NB4 (cell line): ENCODE measurements around the gene NRG3.

Source experiments
- DNase-seq: peaks from one replicate; pipeline ENCODE4 v3.0.0; 2010; ENCODE audit warnings: low read depth
- H3K4me3 ChIP-seq: one replicate; pipeline ENCODE4 v1.5.1; 2011; ENCODE audit warnings: mild to moderate bottlenecking, low read depth, low read length, moderate library complexity
- MAX ChIP-seq: IDR thresholded peaks from 2 replicates; pipeline ENCODE4 v1.6.1; 2011; ENCODE audit warnings: low read depth, low read length
- MYC ChIP-seq: IDR thresholded peaks from 2 replicates; pipeline ENCODE4 v1.6.1; 2011; ENCODE audit warnings: low read depth, low read length
- POLR2A ChIP-seq: IDR thresholded peaks from 2 replicates; pipeline ENCODE4 v1.6.1; 2011; ENCODE audit warnings: mild to moderate bottlenecking; ENCODE audit not compliant: insufficient read length; ENCODE audit errors: extremely low read depth
- TF ChIP-seq, protein P1 (sequence below): IDR thresholded peaks from one replicate; pipeline ENCODE4 v1.5.1; 2012; ENCODE audit warnings: low read depth, low read length

The NRG3 gene

DNA sequence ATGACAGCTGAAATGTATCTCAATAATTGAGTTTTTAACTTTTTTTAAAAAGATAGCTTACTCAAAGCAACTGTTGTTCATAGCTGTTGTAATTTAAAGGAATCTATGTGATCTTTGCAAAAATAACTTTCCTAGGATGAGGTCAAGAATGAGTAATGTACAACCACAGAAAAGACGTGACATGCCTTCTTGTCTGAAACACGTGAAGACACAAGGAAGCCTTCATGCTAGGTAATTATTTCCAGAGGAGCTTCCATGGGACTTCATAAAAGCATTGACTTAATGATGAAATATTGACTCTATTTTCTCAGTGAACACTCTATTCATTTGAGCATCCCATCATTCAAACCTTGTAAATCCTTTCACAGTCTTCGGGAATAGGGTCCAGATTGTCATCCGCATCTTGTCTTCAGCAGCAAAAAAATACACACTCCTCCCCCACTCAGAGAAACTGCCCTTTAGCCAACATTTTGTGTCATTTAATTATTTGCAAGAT is 528.0 kb downstream of the NRG3 start:
- no peak for DNase-seq
- no peak for TF ChIP-seq POLR2A
- TF ChIP-seq MAX, result no peak
- no peak for TF ChIP-seq MYC
- TF ChIP-seq, protein P1, sequence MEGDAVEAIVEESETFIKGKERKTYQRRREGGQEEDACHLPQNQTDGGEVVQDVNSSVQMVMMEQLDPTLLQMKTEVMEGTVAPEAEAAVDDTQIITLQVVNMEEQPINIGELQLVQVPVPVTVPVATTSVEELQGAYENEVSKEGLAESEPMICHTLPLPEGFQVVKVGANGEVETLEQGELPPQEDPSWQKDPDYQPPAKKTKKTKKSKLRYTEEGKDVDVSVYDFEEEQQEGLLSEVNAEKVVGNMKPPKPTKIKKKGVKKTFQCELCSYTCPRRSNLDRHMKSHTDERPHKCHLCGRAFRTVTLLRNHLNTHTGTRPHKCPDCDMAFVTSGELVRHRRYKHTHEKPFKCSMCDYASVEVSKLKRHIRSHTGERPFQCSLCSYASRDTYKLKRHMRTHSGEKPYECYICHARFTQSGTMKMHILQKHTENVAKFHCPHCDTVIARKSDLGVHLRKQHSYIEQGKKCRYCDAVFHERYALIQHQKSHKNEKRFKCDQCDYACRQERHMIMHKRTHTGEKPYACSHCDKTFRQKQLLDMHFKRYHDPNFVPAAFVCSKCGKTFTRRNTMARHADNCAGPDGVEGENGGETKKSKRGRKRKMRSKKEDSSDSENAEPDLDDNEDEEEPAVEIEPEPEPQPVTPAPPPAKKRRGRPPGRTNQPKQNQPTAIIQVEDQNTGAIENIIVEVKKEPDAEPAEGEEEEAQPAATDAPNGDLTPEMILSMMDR, result no peak
- no peak overlapping the region for H3K4me3 ChIP-seq

DNA sequence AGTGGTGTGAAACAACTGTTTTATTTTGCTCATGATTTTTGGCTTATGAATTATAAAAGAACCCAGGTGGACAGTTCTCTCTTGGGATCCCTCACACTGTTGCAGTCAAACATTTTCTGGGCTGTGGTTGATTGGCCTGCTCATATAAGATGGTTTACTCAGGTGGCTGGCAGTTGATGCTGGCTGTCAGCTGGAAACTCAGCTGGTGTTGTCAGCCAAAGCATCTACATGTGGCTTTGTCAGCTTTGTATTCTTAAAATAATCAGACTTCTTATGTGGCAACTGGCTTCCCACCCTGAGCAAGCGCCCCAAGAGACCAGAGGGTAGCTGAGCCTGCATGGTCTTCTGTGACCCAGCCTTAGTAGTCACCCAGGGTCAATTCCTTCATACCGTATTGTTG is 534.7 kb downstream of the NRG3 start:
- DNase-seq, result no peak
- TF ChIP-seq POLR2A, result no peak
- no peak for TF ChIP-seq MYC
- TF ChIP-seq, protein P1, result no peak
- no peak for TF ChIP-seq MAX
- no peak overlapping the region for H3K4me3 ChIP-seq

DNA sequence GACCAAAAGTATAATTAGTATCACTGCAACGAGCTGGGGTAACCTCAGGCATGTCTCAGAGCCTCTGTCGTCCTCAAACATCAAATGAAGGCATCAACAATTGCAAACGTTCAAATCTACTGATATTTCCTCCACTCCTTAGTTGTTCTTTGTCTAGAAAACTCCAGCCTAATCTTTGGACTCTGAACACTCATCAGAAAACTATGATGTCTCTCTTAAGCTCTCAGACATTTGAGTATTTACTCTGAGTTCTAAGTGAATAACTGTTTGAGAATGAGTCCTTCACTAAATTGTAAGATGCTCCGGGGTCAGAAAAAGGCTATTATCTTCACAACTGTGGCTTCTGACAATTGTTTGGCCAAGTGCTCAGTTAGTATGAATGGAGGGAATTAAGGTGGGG is 536.4 kb downstream of the NRG3 start:
- DNase-seq, result no peak
- H3K4me3 ChIP-seq, result no peak overlapping the region
- no peak for TF ChIP-seq MYC
- TF ChIP-seq MAX, result no peak
- TF ChIP-seq, protein P1, result no peak
- no peak for TF ChIP-seq POLR2A

- no peak for TF ChIP-seq POLR2A
- no peak for TF ChIP-seq MAX
- no peak for TF ChIP-seq MYC
- TF ChIP-seq, protein P1, result no peak
- no peak for DNase-seq
- no peak overlapping the region for H3K4me3 ChIP-seq
Measured at GRCh38 chr10:82420001-82420400, 545.0 kb downstream of the NRG3 start.

DNA sequence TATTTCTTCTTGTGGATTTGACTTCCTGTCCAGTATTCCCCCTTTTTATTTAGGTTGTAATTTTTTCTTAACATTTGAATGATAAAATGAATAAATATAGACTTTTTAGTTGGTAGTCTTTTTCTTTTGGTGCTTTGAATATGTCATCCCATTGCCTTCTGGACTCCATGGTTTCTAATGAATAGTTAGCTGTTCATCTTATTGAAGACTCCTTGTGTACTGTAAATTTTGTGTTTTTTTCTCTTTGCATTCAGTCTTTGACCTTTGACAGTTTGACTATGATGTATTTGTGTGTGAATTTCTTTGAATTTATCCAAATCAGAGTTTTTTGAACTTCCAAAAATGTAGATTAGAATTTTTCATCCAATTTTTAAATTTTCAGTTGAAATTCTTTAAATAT is 554.3 kb downstream of the NRG3 start:
- no peak for TF ChIP-seq MAX
- TF ChIP-seq MYC, result no peak
- TF ChIP-seq POLR2A, result no peak
- TF ChIP-seq, protein P1, result no peak
- no peak for DNase-seq
- H3K4me3 ChIP-seq, result no peak overlapping the region

DNA sequence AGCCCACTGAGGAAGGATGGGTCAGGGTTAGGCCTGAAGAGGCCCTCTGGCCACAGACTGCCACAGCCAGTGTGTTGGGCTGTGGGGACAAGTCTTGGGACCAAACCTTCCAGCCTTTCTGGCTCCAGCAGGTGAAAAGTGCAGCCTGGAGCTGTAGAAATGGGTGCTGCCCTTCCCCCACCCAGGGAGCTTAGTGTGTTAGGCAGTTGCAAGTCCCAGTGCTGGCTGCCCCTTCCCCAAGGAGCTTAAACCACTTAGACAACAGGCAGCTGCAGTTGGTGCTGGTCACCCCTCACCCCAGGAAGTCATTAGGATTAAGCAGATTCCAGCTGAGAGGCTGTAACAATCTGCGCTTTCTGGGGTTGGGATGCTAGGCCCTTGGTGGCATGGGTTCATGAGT is 563.3 kb downstream of the NRG3 start:
- H3K4me3 ChIP-seq, result no peak overlapping the region
- TF ChIP-seq MAX (no peak), MYC (no peak), POLR2A (no peak)
- TF ChIP-seq, protein P1, result no peak
- DNase-seq, result no peak
